Measurements from ENCODE around the gene MNX1.

MNX1 gene

DNA sequence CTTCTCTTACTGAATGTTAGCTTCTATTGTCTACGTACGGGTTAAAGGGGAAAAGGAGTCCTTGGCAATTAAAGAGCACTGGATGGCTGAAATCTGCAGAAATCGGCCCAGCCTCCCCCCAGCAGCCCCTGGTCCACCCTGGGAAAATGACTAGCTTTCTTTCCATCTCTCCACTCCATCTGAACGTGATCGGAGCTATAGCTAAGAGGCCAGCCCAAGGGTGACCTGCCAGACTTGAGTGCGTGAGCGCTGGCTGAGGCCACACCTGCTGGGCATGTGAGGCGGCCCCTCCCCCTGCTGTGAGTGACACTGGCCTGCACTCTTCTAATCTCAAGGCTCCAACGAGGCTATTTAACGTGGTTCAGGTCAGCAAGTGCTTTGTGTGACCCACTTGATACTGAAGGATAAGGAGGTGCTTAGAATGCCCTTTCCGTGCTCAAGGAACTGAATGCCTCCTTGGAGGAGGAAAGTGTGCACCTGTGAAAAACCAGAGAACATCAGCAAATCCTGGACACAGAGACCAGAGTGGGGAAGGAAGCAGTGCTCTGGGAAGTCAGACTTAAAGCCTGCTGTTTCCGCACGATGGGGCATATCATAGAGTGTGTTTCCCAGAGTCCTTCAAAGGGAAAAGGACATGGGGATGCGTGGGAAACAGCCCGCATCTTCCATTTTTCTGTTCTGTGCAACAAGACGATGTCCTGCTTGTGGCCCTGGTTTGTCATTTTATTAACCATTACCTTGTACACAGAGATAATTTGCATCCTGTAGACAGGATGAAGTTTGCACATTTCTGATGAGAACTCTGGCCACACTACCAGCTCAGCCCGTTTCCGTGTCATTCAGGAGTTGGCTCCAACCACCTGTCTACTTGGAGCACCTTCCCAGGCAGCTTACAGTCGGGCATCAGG is 12.5 kb upstream of the MNX1 start:
- Mint-ChIP-seq H3K36me3 (no peaks in the 10 kb centered on the region), H3K27ac (no peak overlapping the region), H3K4me1 (peaks cover 2% of the 10 kb centered on the region), H3K4me3 (no peak overlapping the region), H3K27me3 (peaks cover 40% of the 10 kb centered on the region), H3K9me3 (no peaks in the 10 kb centered on the region)
- DNase-seq (ENCODE audit: low spot score in 2 of 2) (no peak), ATAC-seq (ENCODE audit: low read depth) (no peak)

DNA sequence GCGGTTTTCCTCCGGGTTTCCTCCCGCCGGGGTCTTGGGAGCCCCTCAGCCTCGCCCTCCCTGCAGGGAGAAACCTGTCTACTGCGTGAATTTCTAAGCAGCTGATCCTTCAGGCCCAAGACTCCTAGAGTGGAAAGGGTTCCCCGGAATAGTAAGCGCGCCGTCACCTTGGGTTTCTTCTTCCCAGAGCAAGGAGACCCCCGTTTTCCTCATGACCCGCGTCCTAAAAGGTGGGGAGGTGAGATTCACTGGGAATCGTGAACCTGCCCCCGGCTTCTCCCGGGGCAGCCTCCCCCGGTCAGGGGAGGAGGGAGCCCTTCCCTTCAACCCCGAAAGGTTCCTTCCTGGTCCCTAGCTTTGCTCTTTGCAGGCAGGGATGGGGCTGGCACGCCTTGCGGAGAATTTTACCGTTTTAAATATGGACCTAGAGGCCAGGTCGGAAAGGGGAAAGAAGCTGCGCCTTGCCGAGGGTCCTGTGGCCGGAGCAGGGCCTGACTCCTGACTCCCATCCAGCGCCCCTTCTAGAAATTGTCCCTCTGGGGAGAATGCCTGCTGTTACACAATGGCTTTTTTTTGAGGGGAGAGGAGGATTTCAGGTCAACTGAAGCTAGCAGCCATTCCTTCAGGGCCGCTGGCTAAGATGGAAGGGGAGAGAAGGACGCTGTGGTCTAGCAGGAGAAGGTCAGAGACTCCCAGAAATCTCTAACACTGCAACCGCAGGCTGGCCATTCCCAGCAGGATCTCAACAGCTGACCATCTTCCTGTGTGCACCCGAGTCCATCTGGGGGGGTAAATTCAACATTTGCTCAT is 11.6 kb upstream of the MNX1 start:
- H3K27ac Mint-ChIP-seq = no peak overlapping the region
- H3K4me1 Mint-ChIP-seq = peaks cover 2% of the 10 kb centered on the region
- H3K9me3 Mint-ChIP-seq = no peaks in the 10 kb centered on the region
- no peak for ATAC-seq (ENCODE audit: low read depth)
- no peak overlapping the region for H3K4me3 Mint-ChIP-seq
- DNase-seq (ENCODE audit: low spot score in 2 of 2) = no peak
- peaks cover 36% of the 10 kb centered on the region for H3K27me3 Mint-ChIP-seq
- no peaks in the 10 kb centered on the region for H3K36me3 Mint-ChIP-seq

DNA sequence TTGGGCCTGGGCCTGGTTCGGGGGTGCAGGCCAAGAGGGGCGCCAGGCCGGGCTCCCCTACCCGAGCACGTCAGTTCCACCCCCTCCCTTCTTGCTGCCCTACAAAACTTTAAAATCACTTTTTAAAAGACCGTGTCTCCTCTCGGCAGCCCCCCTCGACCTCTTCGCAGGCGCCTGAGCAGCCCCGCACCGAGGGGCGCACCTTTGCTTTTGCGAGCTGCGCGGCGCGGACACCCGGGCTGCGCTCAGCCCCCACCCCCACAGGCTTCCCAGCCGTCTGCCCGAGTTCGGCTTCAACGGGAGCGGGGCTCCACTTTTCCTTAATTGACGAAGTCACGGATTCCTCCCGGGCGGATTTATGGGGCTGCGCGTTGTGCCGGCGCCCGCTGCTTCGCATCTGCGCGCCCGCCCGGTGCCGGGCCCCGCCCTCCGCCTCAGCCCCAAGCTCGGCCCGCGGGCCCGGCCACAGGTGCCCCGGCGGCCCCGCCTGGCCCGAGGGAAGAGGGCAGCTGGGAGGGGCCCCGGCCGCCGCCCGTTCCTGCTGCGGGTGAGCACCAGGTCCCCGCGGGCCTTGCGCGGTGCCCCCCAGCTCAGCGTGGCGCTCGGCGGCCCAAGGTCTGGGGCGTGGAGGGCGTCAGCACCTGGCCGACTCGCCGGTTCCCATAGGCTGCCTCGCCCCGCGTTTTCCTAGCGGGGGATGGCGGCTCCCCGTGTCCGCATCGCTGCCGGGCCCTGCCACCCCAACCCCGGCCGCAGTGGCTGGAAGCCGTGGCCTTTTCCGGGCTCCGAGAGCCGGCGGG is 10.8 kb upstream of the MNX1 start:
- Mint-ChIP-seq H3K4me3 (no peak overlapping the region), H3K36me3 (no peaks in the 10 kb centered on the region), H3K4me1 (peaks cover 7% of the 10 kb centered on the region), H3K27me3 (peaks cover 36% of the 10 kb centered on the region), H3K9me3 (no peaks in the 10 kb centered on the region), H3K27ac (no peak overlapping the region)
- ATAC-seq (ENCODE audit: low read depth) = no peak
- DNase-seq (ENCODE audit: low spot score in 2 of 2) = no peak

DNA sequence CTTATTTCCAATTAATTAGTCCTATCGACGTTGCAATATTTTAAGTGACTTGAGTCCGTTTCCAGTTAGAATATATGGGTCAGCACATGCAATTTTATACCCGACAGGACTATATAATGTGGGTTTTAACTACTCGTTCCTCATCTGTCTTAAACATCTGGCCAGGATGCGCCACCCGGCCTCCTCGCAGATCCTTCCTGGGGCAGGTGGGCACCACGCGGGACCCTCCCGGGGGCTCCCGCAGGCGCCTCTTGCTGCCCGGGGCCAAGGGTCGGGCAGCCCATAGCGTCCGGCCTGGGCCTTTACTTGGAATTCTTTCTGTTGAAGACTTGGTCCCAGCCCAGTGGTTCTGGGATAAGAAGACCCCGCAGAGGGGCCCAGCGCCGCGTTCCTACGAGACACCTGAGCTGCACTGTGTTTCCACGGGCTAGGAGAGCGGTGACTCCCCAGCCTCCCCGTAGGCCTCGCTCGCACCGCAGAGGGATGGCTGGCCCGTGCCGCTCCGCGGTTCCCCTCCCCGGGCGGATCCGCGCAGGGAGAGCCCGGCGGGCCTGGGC is 10.1 kb upstream of the MNX1 start:
- Mint-ChIP-seq H3K27ac (no peak overlapping the region), H3K4me3 (no peak overlapping the region), H3K36me3 (no peaks in the 10 kb centered on the region), H3K4me1 (peaks cover 10% of the 10 kb centered on the region), H3K27me3 (peaks cover 39% of the 10 kb centered on the region), H3K9me3 (no peaks in the 10 kb centered on the region)
- no peak for ATAC-seq (ENCODE audit: low read depth)
- no peak for DNase-seq (ENCODE audit: low spot score in 2 of 2)

DNA sequence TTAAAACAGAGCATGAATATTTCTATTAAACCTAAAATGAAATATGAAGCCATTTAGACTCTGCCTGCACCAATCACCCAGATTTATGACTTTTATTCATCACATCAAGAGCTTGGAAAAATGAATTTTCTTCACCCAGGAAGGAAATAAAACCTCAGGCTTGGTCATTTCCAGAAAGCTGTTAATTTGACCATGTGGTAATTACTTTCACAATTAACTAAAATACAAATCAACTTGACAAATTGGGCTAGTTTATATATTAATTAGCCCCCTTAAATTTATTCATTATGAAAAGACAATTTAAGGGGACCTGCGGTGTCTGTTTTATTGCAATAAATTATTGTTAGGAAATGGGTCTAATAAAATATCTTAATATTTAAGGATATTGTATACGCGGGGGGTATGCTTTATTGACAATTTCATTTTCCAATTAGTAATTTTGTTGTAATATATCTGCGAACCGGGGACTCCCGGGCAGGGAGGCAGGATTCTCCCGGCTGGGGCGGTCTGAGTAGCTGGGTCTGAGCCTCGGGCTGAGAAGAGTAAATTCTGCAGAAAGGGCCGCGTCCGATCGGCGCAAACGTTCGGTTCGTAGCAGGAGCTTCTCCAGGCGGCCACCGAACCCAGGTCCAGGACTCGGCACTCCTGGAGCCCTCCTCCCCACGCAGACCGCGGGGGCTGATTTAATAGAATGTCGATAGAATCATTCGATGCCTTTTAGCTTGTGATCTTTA is 9.4 kb upstream of the MNX1 start:
- H3K4me1 Mint-ChIP-seq = peaks cover 10% of the 10 kb centered on the region
- no peak for DNase-seq (ENCODE audit: low spot score in 2 of 2)
- H3K36me3 Mint-ChIP-seq = no peaks in the 10 kb centered on the region
- no peaks in the 10 kb centered on the region for H3K9me3 Mint-ChIP-seq
- no peak overlapping the region for H3K4me3 Mint-ChIP-seq
- ATAC-seq (ENCODE audit: low read depth) = no peak
- H3K27me3 Mint-ChIP-seq = peaks cover 34% of the 10 kb centered on the region
- H3K27ac Mint-ChIP-seq = no peak overlapping the region

DNA sequence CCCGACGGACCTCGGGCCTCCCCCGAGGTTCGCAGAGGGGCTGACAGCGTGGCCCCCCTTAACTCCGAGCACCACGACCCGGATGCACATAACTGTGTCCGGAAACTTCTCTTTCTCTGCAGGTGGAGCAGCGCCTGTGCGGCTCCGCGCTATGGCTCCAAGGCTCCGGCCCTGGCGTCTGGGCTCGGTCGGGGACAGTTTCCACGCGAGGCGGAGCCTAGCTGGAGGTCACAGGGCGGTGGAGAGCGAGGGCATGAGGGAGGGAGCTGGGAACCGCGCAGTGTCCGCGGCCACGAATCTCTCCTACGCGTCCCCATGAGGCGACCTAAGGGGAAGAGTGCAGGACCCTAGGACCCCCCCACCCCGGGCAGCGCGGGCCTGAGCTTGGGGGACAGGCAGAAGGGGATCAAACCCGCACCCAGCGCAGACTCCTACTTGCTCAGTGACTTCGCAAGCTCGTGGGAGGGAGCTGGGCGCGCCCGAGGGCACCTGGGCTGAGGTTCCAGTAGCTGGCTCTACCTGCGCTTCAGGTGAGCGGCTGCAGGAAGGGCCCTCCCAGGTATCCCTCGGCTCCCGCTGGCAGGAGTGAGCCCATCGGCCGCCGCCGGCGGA is 8.6 kb upstream of the MNX1 start:
- no peak for DNase-seq (ENCODE audit: low spot score in 2 of 2)
- Mint-ChIP-seq H3K9me3 (no peaks in the 10 kb centered on the region), H3K27me3 (peaks cover 36% of the 10 kb centered on the region), H3K4me1 (peaks cover 10% of the 10 kb centered on the region), H3K36me3 (no peaks in the 10 kb centered on the region), H3K27ac (peak overlapping the region; percentile 60), H3K4me3 (peak overlapping the region; percentile 25)
- ATAC-seq (ENCODE audit: low read depth) = no peak

DNA sequence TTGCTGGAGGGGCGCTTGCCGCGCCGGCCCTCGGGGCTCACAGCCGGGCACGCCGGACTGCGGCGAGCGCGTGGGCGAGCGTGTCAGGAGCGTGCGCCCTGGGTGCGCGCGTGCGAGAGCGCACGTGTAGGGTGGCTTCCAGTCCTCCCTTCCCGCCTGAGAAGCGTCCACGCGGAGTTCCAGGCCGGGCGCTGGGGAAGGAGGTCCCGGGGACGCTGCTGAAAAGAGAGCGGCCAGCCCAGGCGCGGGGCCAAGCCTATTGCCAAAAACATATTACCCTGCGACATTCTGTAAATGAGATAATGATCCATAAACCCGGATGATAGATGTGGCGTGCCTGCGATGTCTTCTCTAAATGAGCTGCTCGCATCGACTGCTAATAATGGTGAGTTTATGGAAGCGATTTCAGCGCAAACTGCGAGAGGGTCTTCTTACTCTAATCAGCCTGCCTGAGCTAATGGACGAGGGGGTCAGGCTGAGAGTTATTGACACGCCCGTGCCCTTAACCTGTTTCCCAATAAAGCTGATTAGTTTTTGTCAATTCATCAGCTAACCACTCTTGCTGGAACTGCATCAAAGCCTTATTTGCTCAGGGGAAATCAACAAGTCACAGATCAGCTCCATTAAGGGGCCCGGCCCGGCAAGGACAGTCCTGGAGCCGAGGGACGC is 8.0 kb upstream of the MNX1 start:
- Mint-ChIP-seq H3K9me3 (no peaks in the 10 kb centered on the region), H3K4me3 (no peak overlapping the region), H3K4me1 (peaks cover 10% of the 10 kb centered on the region), H3K36me3 (no peaks in the 10 kb centered on the region), H3K27me3 (peaks cover 37% of the 10 kb centered on the region), H3K27ac (peak overlapping the region; percentile 60)
- DNase-seq (ENCODE audit: low spot score in 2 of 2) (no peak), ATAC-seq (ENCODE audit: low read depth) (no peak)

DNA sequence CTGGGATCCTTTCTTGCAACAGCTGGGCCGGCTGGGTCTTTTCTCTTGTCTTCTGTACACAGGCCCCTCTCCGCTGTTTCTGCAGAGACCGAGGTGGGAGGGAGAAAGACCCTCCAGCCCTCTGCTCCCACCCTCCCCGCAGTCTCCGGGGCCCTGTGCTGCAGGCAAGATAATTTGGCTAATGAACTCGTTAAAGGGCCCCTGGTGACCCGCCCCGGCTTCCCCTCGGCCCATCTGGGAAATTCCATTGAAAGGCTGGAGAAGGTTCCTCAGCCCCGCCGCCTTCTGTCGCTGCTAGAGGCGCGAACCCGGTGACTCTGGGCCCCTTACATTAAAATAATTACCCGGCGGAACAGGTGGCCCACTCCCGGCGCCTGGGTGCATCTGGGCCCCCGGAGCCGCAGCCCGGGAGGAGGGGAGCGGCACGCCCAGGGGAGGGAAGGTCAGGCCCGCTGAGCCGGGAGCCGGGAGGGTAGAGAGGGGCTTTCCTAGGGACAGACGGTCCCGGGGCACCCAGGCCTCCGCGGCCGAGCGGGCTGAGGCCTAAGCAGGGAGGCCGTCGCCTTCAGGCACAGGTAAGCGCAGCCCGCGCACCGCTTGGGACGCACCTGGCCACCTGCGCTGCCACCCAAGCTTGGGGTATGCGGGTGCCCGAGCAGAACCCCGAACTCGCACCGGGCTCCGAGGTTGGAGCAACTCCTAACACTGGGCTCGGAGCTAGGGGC is 7.3 kb upstream of the MNX1 start:
- H3K4me3 Mint-ChIP-seq = no peak overlapping the region
- ATAC-seq (ENCODE audit: low read depth) (no peak), DNase-seq (ENCODE audit: low spot score in 2 of 2) (no peak)
- H3K27ac Mint-ChIP-seq = no peak overlapping the region
- H3K36me3 Mint-ChIP-seq = no peaks in the 10 kb centered on the region
- H3K27me3 Mint-ChIP-seq = peaks cover 32% of the 10 kb centered on the region
- no peaks in the 10 kb centered on the region for H3K9me3 Mint-ChIP-seq
- peaks cover 10% of the 10 kb centered on the region for H3K4me1 Mint-ChIP-seq

DNA sequence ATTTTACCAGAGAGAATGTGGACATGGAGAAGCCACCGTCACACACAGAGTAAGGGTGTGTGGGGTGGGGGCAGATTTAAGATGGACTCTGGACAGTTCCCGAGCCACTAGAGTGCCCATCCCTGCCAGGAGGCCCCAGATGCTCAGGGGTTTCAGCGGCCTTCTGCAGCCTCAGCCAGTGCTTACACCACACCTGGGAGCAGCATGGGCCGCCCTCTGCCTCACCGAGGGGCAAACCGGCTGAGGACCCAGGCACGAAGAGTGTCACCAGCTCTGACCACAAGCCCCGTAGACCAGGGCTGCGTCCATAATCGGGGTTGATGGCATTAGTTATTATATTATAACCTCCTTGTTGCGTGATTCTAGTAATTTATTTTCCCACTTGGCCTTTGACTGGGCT is 6.7 kb upstream of the MNX1 start:
- H3K4me1 Mint-ChIP-seq = peaks cover 10% of the 10 kb centered on the region
- ATAC-seq (ENCODE audit: low read depth) = no peak
- H3K4me3 Mint-ChIP-seq = no peak overlapping the region
- H3K27me3 Mint-ChIP-seq = peaks cover 28% of the 10 kb centered on the region
- no peak overlapping the region for H3K27ac Mint-ChIP-seq
- no peak for DNase-seq (ENCODE audit: low spot score in 2 of 2)
- no peaks in the 10 kb centered on the region for H3K9me3 Mint-ChIP-seq
- no peaks in the 10 kb centered on the region for H3K36me3 Mint-ChIP-seq

DNA sequence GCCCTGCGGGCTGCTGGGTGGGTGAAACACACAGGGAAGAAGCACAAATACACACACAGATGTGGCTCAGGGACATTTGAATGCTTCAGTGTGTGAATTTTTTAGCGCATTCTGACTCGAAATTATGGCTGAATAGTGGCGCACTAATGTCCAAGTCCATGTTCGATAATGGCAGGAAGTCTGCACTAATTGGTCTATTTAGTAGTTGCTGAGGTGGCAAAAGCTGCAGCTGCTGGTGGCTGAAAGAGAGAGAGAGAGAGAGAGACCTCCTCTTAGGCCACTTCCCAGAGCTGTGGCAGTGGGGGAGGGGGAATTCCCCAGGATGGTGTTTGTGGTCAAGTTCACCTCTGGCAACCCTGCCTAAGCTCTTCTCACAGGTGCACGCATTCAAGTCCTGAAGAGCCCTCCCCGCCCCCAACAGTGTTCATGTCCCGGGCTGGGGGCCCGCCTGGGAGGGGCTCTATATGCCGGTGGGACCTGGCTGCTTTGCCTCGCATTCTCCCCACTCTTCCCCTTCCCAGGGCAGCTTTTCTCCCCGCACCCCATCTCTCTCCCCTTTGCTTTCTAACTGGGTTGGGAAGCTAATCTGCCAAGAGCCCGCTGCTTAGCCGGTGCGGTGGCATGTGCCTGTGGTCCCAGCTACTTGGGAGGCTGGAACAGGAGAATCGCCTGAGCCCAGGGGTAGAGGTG is 6.0 kb upstream of the MNX1 start:
- Mint-ChIP-seq H3K27me3 (peaks cover 32% of the 10 kb centered on the region), H3K9me3 (no peaks in the 10 kb centered on the region), H3K4me1 (peaks cover 15% of the 10 kb centered on the region), H3K27ac (no peak overlapping the region), H3K4me3 (no peak overlapping the region), H3K36me3 (no peaks in the 10 kb centered on the region)
- DNase-seq (ENCODE audit: low spot score in 2 of 2) = no peak
- ATAC-seq (ENCODE audit: low read depth) = peak; percentile 58

DNA sequence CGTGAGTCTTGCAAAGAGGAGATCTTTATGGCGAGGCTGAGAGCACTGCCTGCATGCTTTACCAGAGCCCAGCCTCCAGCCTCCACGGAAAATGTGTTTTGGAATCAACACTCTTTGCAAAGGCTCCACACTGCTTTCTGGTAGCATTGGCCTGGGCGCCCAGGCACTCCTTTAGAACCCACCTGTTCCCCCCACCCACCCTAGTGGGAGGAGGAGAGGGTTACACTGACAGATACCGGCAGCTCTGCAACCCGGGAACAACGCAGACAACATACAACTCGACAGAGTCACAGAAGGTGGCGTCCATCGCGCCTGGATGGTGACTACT is 5.5 kb upstream of the MNX1 start:
- DNase-seq (ENCODE audit: low spot score in 2 of 2) (no peak), ATAC-seq (ENCODE audit: low read depth) (no peak)
- Mint-ChIP-seq H3K36me3 (no peaks in the 10 kb centered on the region), H3K27me3 (peaks cover 32% of the 10 kb centered on the region), H3K27ac (no peak overlapping the region), H3K4me1 (peaks cover 16% of the 10 kb centered on the region), H3K4me3 (no peak overlapping the region), H3K9me3 (no peaks in the 10 kb centered on the region)

Measured in memory B cell (primary cell).